ENCODE results near the gene IDS. TPM values are rescaled to one million over a fixed set of nuclear protein-coding genes. Genes with fewer than 3 reads are reported as not detected.
"Not testable (repeated sequence)": the region's sequence is repeated elsewhere in the genome, so short reads cannot be mapped to it uniquely, and the experiment has no call there.

Gene IDS
- total and polyA plus RNA-seq, 2 donors from 2014 or later, result 19.6 to 85.8 TPM

DNA sequence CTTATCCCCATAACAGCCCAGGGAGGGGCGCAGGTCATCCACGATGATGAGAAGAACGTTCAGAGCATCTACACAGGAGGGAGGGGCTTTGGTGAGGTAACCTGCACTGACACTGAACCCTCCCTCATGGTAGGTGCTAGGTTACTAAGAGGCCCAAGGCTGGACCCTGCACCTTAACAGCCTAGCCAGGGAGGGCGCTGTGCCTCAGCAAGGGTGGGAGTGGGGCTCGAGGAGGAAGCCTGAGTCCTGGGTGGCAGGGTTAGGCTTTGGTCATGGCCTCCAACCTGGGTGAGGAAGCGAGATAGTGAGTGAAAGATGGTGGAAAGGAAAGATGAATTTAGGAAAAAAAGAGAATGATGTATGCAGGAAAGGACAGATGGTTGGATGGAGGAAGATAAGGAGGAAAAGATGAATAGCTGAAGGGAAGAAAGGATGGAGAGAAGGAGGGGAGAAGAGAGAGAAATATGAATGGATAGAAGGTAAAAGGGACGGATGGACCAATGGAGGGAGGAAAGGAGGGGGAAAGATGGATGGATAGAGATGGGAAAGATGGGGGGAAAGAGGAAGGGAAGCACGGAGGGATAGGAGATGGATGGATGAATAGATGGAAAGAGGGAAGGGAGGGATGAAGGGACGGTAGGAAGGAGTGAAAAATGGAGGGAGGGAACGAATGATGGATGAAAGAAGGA lies 736 bp downstream of the IDS start:
- no peaks in the 10 kb centered on the region for H3K27me3 ChIP-seq (ENCODE audit: control insufficient read depth, insufficient read depth, low read length)
- FAIRE-seq, result no peak
- peak overlapping the region; percentile 80 to 86 for H3K27ac ChIP-seq (ENCODE audit: low read depth in 2 of 2, low read length in 2 of 2)
- H3K4me1 ChIP-seq (ENCODE audit: control insufficient read depth in 2 of 3, insufficient read depth in 2 of 3, low read depth in 1 of 3, low read length in 3 of 3), result peaks cover 0 to 4% (median 0%) of the 10 kb centered on the region in 3 donors
- peak in 3 of 5 donors; percentile 18 to 58 (median 42) for DNase-seq
- peak overlapping the region; percentile 16 to 80 (median 65) for H3K9ac ChIP-seq (ENCODE audit: low read length in 3 of 3)
- intact Hi-C loops (cut with DNase I), result no loop called here
- peaks cover 0 to 20% (median 4%) of the 10 kb centered on the region in 3 donors for H3K36me3 ChIP-seq (ENCODE audit: control insufficient read depth in 2 of 3, insufficient read depth in 3 of 3, low read length in 3 of 3)
- no peak for TF ChIP-seq CTCF (IDR thresholded peaks at IDR 0.05; ENCODE audit: borderline replicate concordance, extremely low read depth, insufficient read depth)
- H3K4me3 ChIP-seq (ENCODE audit: low read length in 3 of 3), result peak overlapping the region; percentile 52 to 90 (median 87)
- H3K9me3 ChIP-seq (ENCODE audit: control insufficient read depth in 2 of 3, insufficient read depth in 1 of 3, low read length in 3 of 3), result no peaks in the 10 kb centered on the region

GRCh38 chrX:149503446-149503845 lies 1.7 kb downstream of the IDS start:
- peaks cover 0 to 20% (median 4%) of the 10 kb centered on the region in 3 donors for H3K36me3 ChIP-seq (ENCODE audit: control insufficient read depth in 2 of 3, insufficient read depth in 3 of 3, low read length in 3 of 3)
- peak in 2 of 5 donors; percentile 7 to 42 for DNase-seq
- H3K4me1 ChIP-seq (ENCODE audit: control insufficient read depth in 2 of 3, insufficient read depth in 2 of 3, low read depth in 1 of 3, low read length in 3 of 3); intact Hi-C loops (cut with DNase I); H3K4me3 ChIP-seq (ENCODE audit: low read length in 3 of 3); H3K9me3 ChIP-seq (ENCODE audit: control insufficient read depth in 2 of 3, insufficient read depth in 1 of 3, low read length in 3 of 3); H3K9ac ChIP-seq (ENCODE audit: low read length in 3 of 3); H3K27me3 ChIP-seq (ENCODE audit: control insufficient read depth, insufficient read depth, low read length); H3K27ac ChIP-seq (ENCODE audit: low read depth in 2 of 2, low read length in 2 of 2); FAIRE-seq: not testable (repeated sequence)

DNA sequence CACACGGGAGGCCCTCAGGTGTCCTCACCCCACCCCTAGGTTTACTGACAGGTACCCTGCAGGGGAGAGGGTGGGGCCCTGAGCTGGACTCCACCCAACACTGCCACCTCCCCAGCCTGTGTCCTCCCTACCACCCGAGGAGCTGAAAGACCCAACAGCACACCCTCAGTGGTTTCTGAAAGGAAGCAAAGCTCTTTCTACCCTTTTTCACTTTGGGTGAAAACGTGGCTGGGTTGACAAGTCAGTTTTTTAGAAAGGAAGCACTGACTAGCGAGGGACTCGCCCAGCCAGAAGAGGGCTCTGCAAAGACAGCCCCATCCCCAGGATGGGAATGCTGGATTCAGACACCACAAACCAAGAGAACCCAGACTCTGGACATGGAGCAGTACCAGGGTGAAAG lies 2.2 kb downstream of the IDS start:
- FAIRE-seq; DNase-seq; H3K27me3 ChIP-seq (ENCODE audit: control insufficient read depth, insufficient read depth, low read length); intact Hi-C loops (cut with DNase I); H3K9me3 ChIP-seq (ENCODE audit: control insufficient read depth in 2 of 3, insufficient read depth in 1 of 3, low read length in 3 of 3); H3K9ac ChIP-seq (ENCODE audit: low read length in 3 of 3); H3K4me1 ChIP-seq (ENCODE audit: control insufficient read depth in 2 of 3, insufficient read depth in 2 of 3, low read depth in 1 of 3, low read length in 3 of 3); H3K4me3 ChIP-seq (ENCODE audit: low read length in 3 of 3); H3K27ac ChIP-seq (ENCODE audit: low read depth in 2 of 2, low read length in 2 of 2): not testable (repeated sequence)
- H3K36me3 ChIP-seq (ENCODE audit: control insufficient read depth in 2 of 3, insufficient read depth in 3 of 3, low read length in 3 of 3), result peaks cover 0 to 22% (median 4%) of the 10 kb centered on the region in 3 donors

- intact Hi-C loops (cut with DNase I), result no loop called here
- Histone ChIP-seq H3K4me1 (ENCODE audit: control insufficient read depth in 2 of 3, insufficient read depth in 2 of 3, low read depth in 1 of 3, low read length in 3 of 3) (peaks cover 0 to 4% (median 0%) of the 10 kb centered on the region in 3 donors), H3K9ac (ENCODE audit: low read length in 3 of 3) (no peak overlapping the region), H3K36me3 (ENCODE audit: control insufficient read depth in 2 of 3, insufficient read depth in 3 of 3, low read length in 3 of 3) (peaks cover 2 to 49% (median 18%) of the 10 kb centered on the region in 3 donors), H3K27me3 (ENCODE audit: control insufficient read depth, insufficient read depth, low read length) (no peaks in the 10 kb centered on the region), H3K9me3 (ENCODE audit: control insufficient read depth in 2 of 3, insufficient read depth in 1 of 3, low read length in 3 of 3) (no peaks in the 10 kb centered on the region), H3K27ac (ENCODE audit: low read depth in 2 of 2, low read length in 2 of 2) (no peak overlapping the region), H3K4me3 (ENCODE audit: low read length in 3 of 3) (no peak overlapping the region)
- FAIRE-seq, result no peak
- DNase-seq, result no peak
- TF ChIP-seq CTCF (IDR thresholded peaks at IDR 0.05; ENCODE audit: borderline replicate concordance, extremely low read depth, insufficient read depth), result no peak
These were observed 5.3 kb downstream of the IDS start for GRCh38 chrX:149499766-149500165.

Data from kidney (tissue), 14 donors.